HCT116 (cell line): Measurements from ENCODE around the gene SPRR2G.

Experiments used
- EGR1 ChIP-seq: IDR thresholded peaks from 2 replicates; pipeline ENCODE4 v1.6.1; 2012; ENCODE audit warnings: low read depth
- POLR2A ChIP-seq: IDR thresholded peaks from 2 replicates; pipeline ENCODE4 v1.7.0; 2011; ENCODE audit warnings: borderline replicate concordance; ENCODE audit not compliant: insufficient read depth, insufficient read length; ENCODE audit errors: extremely low read depth
- POLR2AphosphoS5 ChIP-seq: IDR thresholded peaks from 2 replicates; pipeline ENCODE4 v1.6.1; 2011; ENCODE audit warnings: mild to moderate bottlenecking, low read depth, low read length, moderate library complexity
- TCF7L2 ChIP-seq: IDR thresholded peaks from 2 replicates; pipeline ENCODE4 v1.7.0; 2011; ENCODE audit warnings: borderline replicate concordance, inconsistent platforms; ENCODE audit not compliant: insufficient read depth, insufficient read length; ENCODE audit errors: extremely low read depth
- ZFX ChIP-seq: fragments of 450-650 bp; IDR thresholded peaks from 2 replicates; pipeline ENCODE4 v1.6.1; 2017
- TF ChIP-seq, protein P1 (sequence below), 3 experiments: fragments of 200-600 bp in 1 of 3; sonication (generic) in 1 of 3; IDR thresholded peaks in 2 of 3; conservative IDR thresholded peaks in 1 of 3; 2 replicates each; pipeline ENCODE4 v1.5.1; 2012 to 2017; ENCODE audit warnings: low read depth in 2 of 3, low read length in 2 of 3, antibody characterized with exemption in 1 of 3, borderline replicate concordance in 1 of 3, control low read depth in 1 of 3, mild to moderate bottlenecking in 1 of 3, mixed read lengths in 1 of 3, mixed run types in 1 of 3, moderate library complexity in 1 of 3; ENCODE audit not compliant: insufficient read depth in 1 of 3
- TF ChIP-seq, protein P2 (sequence below): IDR thresholded peaks from 2 replicates; pipeline ENCODE4 v1.6.1; 2012; ENCODE audit warnings: low read depth
- TF ChIP-seq, protein P3 (sequence below): IDR thresholded peaks from 2 replicates; pipeline ENCODE4 v1.6.1; 2012

DNA sequence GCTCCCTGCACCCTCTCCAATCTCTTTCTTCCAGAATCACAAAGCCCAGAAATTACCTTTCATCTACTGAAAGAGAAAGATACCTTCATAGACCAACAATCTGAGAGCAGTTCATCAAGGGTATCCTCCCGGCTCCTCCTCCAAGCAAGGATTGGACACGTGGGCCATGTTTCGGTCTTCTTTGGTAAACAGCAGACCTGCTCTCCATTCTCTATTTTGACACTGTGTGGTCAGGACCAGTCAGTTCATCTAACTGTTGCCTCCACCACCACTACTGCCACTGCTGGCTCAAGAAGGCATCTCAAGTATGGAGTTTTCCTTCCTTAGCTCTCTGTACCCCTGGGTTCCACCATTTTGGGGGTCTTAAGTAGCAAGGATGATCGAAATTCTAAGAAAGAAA is 44.5 kb upstream of the SPRR2G start:
- TF ChIP-seq ZFX: no peak
- TF ChIP-seq, protein P1, sequence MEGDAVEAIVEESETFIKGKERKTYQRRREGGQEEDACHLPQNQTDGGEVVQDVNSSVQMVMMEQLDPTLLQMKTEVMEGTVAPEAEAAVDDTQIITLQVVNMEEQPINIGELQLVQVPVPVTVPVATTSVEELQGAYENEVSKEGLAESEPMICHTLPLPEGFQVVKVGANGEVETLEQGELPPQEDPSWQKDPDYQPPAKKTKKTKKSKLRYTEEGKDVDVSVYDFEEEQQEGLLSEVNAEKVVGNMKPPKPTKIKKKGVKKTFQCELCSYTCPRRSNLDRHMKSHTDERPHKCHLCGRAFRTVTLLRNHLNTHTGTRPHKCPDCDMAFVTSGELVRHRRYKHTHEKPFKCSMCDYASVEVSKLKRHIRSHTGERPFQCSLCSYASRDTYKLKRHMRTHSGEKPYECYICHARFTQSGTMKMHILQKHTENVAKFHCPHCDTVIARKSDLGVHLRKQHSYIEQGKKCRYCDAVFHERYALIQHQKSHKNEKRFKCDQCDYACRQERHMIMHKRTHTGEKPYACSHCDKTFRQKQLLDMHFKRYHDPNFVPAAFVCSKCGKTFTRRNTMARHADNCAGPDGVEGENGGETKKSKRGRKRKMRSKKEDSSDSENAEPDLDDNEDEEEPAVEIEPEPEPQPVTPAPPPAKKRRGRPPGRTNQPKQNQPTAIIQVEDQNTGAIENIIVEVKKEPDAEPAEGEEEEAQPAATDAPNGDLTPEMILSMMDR (IDR thresholded peaks at IDR 0.05 in 2 of 3, conservative IDR thresholded peaks at IDR 0.05 in 1 of 3; ENCODE audit: borderline replicate concordance in 1 of 3, insufficient read depth in 1 of 3, low read depth in 2 of 3, low read length in 2 of 3): no peak
- no peak for TF ChIP-seq POLR2A
- TF ChIP-seq, protein P2, sequence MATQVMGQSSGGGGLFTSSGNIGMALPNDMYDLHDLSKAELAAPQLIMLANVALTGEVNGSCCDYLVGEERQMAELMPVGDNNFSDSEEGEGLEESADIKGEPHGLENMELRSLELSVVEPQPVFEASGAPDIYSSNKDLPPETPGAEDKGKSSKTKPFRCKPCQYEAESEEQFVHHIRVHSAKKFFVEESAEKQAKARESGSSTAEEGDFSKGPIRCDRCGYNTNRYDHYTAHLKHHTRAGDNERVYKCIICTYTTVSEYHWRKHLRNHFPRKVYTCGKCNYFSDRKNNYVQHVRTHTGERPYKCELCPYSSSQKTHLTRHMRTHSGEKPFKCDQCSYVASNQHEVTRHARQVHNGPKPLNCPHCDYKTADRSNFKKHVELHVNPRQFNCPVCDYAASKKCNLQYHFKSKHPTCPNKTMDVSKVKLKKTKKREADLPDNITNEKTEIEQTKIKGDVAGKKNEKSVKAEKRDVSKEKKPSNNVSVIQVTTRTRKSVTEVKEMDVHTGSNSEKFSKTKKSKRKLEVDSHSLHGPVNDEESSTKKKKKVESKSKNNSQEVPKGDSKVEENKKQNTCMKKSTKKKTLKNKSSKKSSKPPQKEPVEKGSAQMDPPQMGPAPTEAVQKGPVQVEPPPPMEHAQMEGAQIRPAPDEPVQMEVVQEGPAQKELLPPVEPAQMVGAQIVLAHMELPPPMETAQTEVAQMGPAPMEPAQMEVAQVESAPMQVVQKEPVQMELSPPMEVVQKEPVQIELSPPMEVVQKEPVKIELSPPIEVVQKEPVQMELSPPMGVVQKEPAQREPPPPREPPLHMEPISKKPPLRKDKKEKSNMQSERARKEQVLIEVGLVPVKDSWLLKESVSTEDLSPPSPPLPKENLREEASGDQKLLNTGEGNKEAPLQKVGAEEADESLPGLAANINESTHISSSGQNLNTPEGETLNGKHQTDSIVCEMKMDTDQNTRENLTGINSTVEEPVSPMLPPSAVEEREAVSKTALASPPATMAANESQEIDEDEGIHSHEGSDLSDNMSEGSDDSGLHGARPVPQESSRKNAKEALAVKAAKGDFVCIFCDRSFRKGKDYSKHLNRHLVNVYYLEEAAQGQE: no peak
- TF ChIP-seq EGR1: no peak
- TF ChIP-seq, protein P3, sequence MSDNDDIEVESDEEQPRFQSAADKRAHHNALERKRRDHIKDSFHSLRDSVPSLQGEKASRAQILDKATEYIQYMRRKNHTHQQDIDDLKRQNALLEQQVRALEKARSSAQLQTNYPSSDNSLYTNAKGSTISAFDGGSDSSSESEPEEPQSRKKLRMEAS: no peak
- TF ChIP-seq TCF7L2: no peak
- TF ChIP-seq POLR2AphosphoS5: no peak
